ENCODE measurements around the gene ERICH6B. TPM values are rescaled to one million over a fixed set of nuclear protein-coding genes. Genes with fewer than 3 reads are reported as not detected.

The ERICH6B gene
- total and polyA plus RNA-seq, 3 donors from 2014 or later: 2.4 to 6.9 (median 2.4) TPM

Small RNA genes lying within 50 kb of the gene (small RNA-seq; reads per million reads assigned to genes)
- gene RNA5SP27 (0 reads per million in 2 donors), gene TIMM9P3 (0 reads per million in 2 donors)

Other genes starting within 250 kb of the ERICH6B start
- gene SLC25A30, start 197.4 kb downstream of the ERICH6B start, total RNA-seq: 10 to 100 TPM; 15.7 to 16.4 TPM
- gene SLC25A30, start 197.4 kb downstream of the ERICH6B start, polyA plus RNA-seq (ENCODE audit: insufficient read depth, low read depth, low replicate concordance): 14.5 TPM
- gene COG3, start 150.8 kb downstream of the ERICH6B start, total RNA-seq: 10 to 100 TPM; 39.6 to 46.1 TPM
- 22.5 TPM for gene COG3, start 150.8 kb downstream of the ERICH6B start, polyA plus RNA-seq (ENCODE audit: insufficient read depth, low read depth, low replicate concordance)
- gene CBY2, start 86.6 kb upstream of the ERICH6B start, total RNA-seq: 100 to 1,000 TPM in 1 of 2 donors, 10 to 100 TPM in 1; 49.1 to 115 TPM
- gene CBY2, start 86.6 kb upstream of the ERICH6B start, polyA plus RNA-seq (ENCODE audit: insufficient read depth, low read depth, low replicate concordance): 34.3 TPM
- under 1 TPM; 0.19 to 0.47 TPM for gene SIAH3, start 236.0 kb upstream of the ERICH6B start, total RNA-seq
- 0.36 TPM for gene SIAH3, start 236.0 kb upstream of the ERICH6B start, polyA plus RNA-seq (ENCODE audit: insufficient read depth, low read depth, low replicate concordance)

Measured in testis (tissue), 3 donors.